Large intestine (tissue), 3 donors: ENCODE measurements around the gene DDC. TPM values are rescaled to one million over a fixed set of nuclear protein-coding genes. Genes with fewer than 3 reads are reported as not detected.

Experiments used
- DNase-seq, 2 donors: peaks; one replicate each; pipeline versions ENCODE4 v3.0.0 to v3.0.0-alpha.2; 2013
- H3K27ac ChIP-seq: one replicate; pipeline ENCODE4 v1.5.1; 2013; ENCODE audit warnings: low read length
- H3K27me3 ChIP-seq: 2 replicates; pipeline ENCODE4 v1.6.1; 2013; ENCODE audit warnings: low read length; ENCODE audit not compliant: control insufficient read depth, insufficient read depth
- H3K36me3 ChIP-seq: 2 replicates; pipeline ENCODE4 v1.6.1; 2013; ENCODE audit warnings: low read length; ENCODE audit not compliant: control insufficient read depth, insufficient read depth
- H3K4me1 ChIP-seq: one replicate; pipeline ENCODE4 v1.6.1; 2013; ENCODE audit warnings: low read length; ENCODE audit not compliant: control insufficient read depth, insufficient read depth
- H3K4me3 ChIP-seq: one replicate; pipeline ENCODE4 v1.5.1; 2013; ENCODE audit warnings: low read length
- H3K9me3 ChIP-seq: one replicate; pipeline ENCODE4 v1.6.1; 2013; ENCODE audit warnings: mild to moderate bottlenecking, low read depth, low read length, moderate library complexity; ENCODE audit not compliant: control insufficient read depth
- WGBS: methylation state at CpG from one replicate; pipeline ENCODE4 v1.1.5; 2013; ENCODE audit warnings: low lambda C conversion rate; ENCODE audit not compliant: insufficient coverage; 5-methylcytosine and 5-hydroxymethylcytosine counted together
- polyA plus RNA-seq: library from polyadenylated mRNA; unstranded; fragments of 120-200 nt; gene quantifications from one replicate; pipeline ENCODE4 v1.2.1, GENCODE V29; 2013

The DDC gene
- polyA plus RNA-seq, 1 donor, result 213 TPM

DNA sequence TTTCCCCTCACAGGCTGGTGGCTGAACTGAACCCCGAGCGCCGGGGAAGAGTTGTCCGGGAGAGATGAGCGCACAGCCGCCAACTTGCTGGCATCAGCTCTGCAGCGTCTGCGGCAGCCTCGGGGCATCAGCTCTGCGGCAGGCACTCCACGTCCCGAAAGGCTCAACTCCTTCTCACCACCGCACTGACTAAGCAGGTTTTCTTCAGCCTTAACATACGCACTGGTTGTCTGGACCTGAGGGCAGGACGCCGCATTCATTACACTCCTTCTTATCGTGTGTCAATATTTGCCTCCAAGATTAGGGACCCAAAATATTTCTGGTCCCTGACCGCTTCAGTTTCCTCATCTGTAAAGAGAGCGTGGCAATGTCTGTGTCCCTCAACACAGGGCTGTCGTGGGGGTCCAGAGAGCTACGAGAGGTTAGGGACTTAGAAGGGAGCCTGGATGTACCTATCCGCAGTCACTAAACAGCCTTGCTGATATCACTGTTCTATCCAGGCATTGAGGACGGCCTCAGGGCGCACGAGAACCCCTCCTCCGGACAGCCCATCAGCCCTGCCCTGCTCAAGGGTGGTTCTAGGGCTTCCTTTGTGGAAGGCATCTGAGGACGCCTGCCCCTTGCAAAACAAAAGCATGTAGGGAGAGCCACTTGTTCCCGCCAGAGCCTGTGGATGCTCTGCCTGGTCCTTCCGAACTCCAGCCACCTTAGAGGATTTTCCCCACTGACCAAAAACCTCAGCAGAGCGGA lies 72.3 kb downstream of the DDC start:
- Histone ChIP-seq H3K27ac (no peak overlapping the region), H3K9me3 (peaks cover 3% of the 10 kb centered on the region), H3K4me1 (peaks cover 22% of the 10 kb centered on the region), H3K4me3 (no peak overlapping the region), H3K36me3 (peaks cover 11% of the 10 kb centered on the region), H3K27me3 (no peaks in the 10 kb centered on the region)
- 100% methylated on average over 3 of the region's 30 CpGs for WGBS
- no peak for DNase-seq

DNA sequence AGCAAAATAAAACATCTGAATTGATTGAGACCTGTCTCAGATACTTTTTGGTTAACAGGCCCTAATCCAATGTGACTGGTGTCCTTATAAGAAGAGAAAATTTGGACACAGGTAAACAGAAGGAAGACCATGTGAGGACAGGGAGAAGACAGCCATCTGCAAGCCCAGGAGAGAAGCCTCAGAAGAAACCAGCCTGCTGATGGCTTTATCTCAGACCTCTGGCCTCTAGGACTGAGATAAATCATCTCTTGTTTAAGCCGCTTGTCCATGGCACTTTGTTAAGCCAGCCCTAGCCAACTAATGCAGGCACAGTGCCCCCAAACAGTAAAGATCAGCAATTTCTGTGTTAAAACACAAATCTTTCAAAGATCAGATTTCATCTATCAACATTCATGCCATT lies 73.3 kb downstream of the DDC start:
- Histone ChIP-seq H3K9me3 (peaks cover 3% of the 10 kb centered on the region), H3K36me3 (peaks cover 11% of the 10 kb centered on the region), H3K27ac (no peak overlapping the region), H3K4me1 (peaks cover 16% of the 10 kb centered on the region), H3K27me3 (no peaks in the 10 kb centered on the region), H3K4me3 (no peak overlapping the region)
- WGBS, result 40% methylated on average over 1 of the region's 1 CpG
- no peak for DNase-seq

DNA sequence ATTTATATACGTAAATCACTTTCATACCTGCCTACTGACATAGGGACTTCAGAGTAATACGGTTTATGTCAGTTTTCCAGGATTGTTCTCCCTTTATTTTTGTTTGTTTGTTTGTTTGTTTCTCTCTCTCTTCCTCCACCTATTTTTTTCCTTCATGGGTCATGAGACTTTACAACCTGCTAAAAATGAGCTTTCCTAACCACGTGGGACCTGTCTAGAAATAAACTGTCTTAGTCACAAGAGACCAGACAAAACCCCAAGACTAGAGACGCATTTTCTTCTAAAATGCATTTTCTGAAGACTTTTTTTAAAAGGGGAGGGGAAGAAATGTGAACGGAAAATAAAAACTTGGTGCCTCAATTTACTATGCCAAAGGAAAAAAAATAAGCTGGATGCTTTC lies 74.0 kb downstream of the DDC start:
- no peak for DNase-seq
- Histone ChIP-seq H3K4me1 (peaks cover 14% of the 10 kb centered on the region), H3K36me3 (peaks cover 11% of the 10 kb centered on the region), H3K27ac (no peak overlapping the region), H3K4me3 (no peak overlapping the region), H3K27me3 (no peaks in the 10 kb centered on the region), H3K9me3 (peaks cover 3% of the 10 kb centered on the region)
- WGBS, result 62% methylated on average over 4 of the region's 5 CpGs

GRCh38 chr7:50488379-50488778 lies 76.8 kb downstream of the DDC start:
- Histone ChIP-seq H3K9me3 (peaks cover 3% of the 10 kb centered on the region), H3K4me1 (peaks cover 3% of the 10 kb centered on the region), H3K27me3 (no peaks in the 10 kb centered on the region), H3K27ac (no peak overlapping the region), H3K36me3 (peaks cover 12% of the 10 kb centered on the region), H3K4me3 (no peak overlapping the region)
- no peak for DNase-seq

- peaks cover 3% of the 10 kb centered on the region for H3K9me3 ChIP-seq
- WGBS, result no CpG with 5 or more reads among the region's 1 CpG
- no peak overlapping the region for H3K4me3 ChIP-seq
- no peak overlapping the region for H3K27ac ChIP-seq
- H3K27me3 ChIP-seq, result no peaks in the 10 kb centered on the region
- no peak for DNase-seq
- H3K36me3 ChIP-seq, result peaks cover 2% of the 10 kb centered on the region
- peaks cover 3% of the 10 kb centered on the region for H3K4me1 ChIP-seq
Measured at GRCh38 chr7:50486512-50486911, 78.7 kb downstream of the DDC start.

DNA sequence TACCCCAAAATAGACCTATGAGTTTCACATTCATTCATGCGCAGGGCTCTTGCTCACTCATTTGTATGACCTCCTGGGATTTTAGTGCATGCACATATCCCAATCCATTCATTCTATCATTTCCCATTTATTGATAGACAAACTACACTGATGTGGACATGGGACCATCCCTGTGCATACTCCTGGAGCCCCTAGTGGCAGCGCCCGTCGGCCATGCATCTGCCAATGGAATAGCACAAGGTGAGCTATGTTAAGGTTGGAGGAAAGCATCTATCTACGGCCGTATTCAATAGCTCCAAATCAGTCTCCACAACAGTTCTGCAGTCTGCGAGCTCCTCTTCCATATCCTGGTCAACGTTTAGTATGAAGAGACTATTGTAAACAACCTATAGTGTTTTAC lies 83.3 kb downstream of the DDC start:
- Histone ChIP-seq H3K27ac (no peak overlapping the region), H3K36me3 (peaks cover 15% of the 10 kb centered on the region), H3K9me3 (no peaks in the 10 kb centered on the region), H3K4me1 (peaks cover 2% of the 10 kb centered on the region), H3K27me3 (no peaks in the 10 kb centered on the region), H3K4me3 (no peak overlapping the region)
- 100% methylated on average over 1 of the region's 8 CpGs for WGBS
- no peak for DNase-seq

GRCh38 chr7:50480797-50481196 lies 84.4 kb downstream of the DDC start:
- Histone ChIP-seq H3K27ac (no peak overlapping the region), H3K27me3 (no peaks in the 10 kb centered on the region), H3K4me1 (peaks cover 7% of the 10 kb centered on the region), H3K4me3 (no peak overlapping the region), H3K36me3 (peaks cover 19% of the 10 kb centered on the region), H3K9me3 (no peaks in the 10 kb centered on the region)
- WGBS, result 100% methylated on average over 1 of the region's 4 CpGs
- no peak for DNase-seq

- Histone ChIP-seq H3K27ac (no peak overlapping the region), H3K9me3 (no peaks in the 10 kb centered on the region)
- no CpG with 5 or more reads among the region's 7 CpGs for WGBS
Measured at GRCh38 chr7:50479743-50480517, 85.3 kb downstream of the DDC start.

DNA sequence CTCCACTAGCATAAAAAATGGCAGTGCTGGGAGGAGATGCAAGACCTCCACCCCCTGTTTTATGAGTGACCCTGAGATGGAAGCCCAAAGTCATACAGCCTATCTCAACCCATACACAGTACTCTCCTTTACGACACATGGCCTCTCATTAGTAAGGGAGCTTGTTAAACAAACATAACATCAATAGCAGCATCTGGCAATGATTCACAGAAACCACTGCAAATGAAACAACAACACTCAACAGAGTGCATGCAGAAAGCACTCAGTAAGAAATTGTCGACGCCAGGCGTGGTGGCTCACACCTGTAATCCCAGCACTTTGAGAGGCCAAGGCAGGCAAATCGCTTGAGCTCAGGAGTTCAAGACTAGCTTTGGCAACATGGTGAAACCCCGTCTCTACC lies 87.6 kb downstream of the DDC start:
- WGBS, result no CpG with 5 or more reads among the region's 6 CpGs
- no peak overlapping the region for H3K27ac ChIP-seq
- H3K4me3 ChIP-seq, result no peak overlapping the region
- no peaks in the 10 kb centered on the region for H3K9me3 ChIP-seq
- peak in 1 of 2 donors; percentile 63 for DNase-seq
- peaks cover 7% of the 10 kb centered on the region for H3K4me1 ChIP-seq
- peaks cover 32% of the 10 kb centered on the region for H3K36me3 ChIP-seq
- H3K27me3 ChIP-seq, result no peaks in the 10 kb centered on the region

More at GRCh38 chr7:50479743-50480517, 85.3 kb downstream of the DDC start:
- H3K4me3 ChIP-seq, result no peak overlapping the region
- peaks cover 19% of the 10 kb centered on the region for H3K36me3 ChIP-seq
- no peak for DNase-seq
- H3K27me3 ChIP-seq, result no peaks in the 10 kb centered on the region
- peaks cover 7% of the 10 kb centered on the region for H3K4me1 ChIP-seq

- no peak for DNase-seq
- Histone ChIP-seq H3K4me3 (no peak overlapping the region), H3K4me1 (peaks cover 7% of the 10 kb centered on the region), H3K27me3 (no peaks in the 10 kb centered on the region), H3K27ac (no peak overlapping the region), H3K36me3 (peaks cover 36% of the 10 kb centered on the region), H3K9me3 (no peaks in the 10 kb centered on the region)
- 100% methylated on average over 1 of the region's 9 CpGs for WGBS
Measured at GRCh38 chr7:50476953-50477625, 88.1 kb downstream of the DDC start.
